Panc1 (cell line): ENCODE data around the gene GCNT4. TPM values are rescaled to one million over a fixed set of nuclear protein-coding genes. Genes with fewer than 3 reads are reported as not detected.

Experiments used
- ATAC-seq: fragments of 200-7000 bp; cut with Tn5 transposase; 2 replicates; pipeline ENCODE4 v1.9.1; 2020; ENCODE audit warnings: mild to moderate bottlenecking, moderate library complexity
- BruUV-seq: library from RNA; stranded (reverse); fragments of 400-500 nt; replicated peaks from 2 replicates; lab custom pipeline; 2021; lab: Mats Ljungman, UMichigan
- CTCF ChIA-PET: fragments of 300-600 bp; sonication (Branson Sonifier 250); formaldehyde crosslinking; loops from one replicate; lab custom pipeline; 2022; ENCODE audit warnings: antibody characterized with exemption; lab: Charles Lee
- POLR2A ChIA-PET: fragments of 300-600 bp; sonication (Branson Sonifier 250); formaldehyde crosslinking; loops from one replicate; lab custom pipeline; 2022; ENCODE audit warnings: antibody characterized with exemption; lab: Charles Lee
- DNase-seq: peaks from one replicate; pipeline ENCODE4 v3.0.0-alpha.2; 2010; ENCODE audit warnings: low read depth, low spot score
- H3K27ac ChIP-seq: 2 replicates; pipeline ENCODE4 v1.5.1; 2011; ENCODE audit warnings: mild to moderate bottlenecking, low read length, inconsistent platforms
- H3K27me3 ChIP-seq: fragments of 200-500 bp; sonication (Bioruptor generic); 2 replicates; pipeline ENCODE4 v1.6.0; 2014; ENCODE audit warnings: low read length, inconsistent platforms; ENCODE audit not compliant: control insufficient read depth, insufficient read depth
- H3K36me3 ChIP-seq: fragments of 200-500 bp; sonication (Bioruptor generic); 2 replicates; pipeline ENCODE4 v1.5.1; 2014; ENCODE audit warnings: inconsistent platforms, mild to moderate bottlenecking, low read length, moderate library complexity; ENCODE audit not compliant: control insufficient read depth, insufficient read depth
- H3K4me1 ChIP-seq: 2 replicates; pipeline ENCODE4 v1.5.1; 2011; ENCODE audit warnings: inconsistent platforms, mild to moderate bottlenecking, low read length, moderate library complexity; ENCODE audit not compliant: control insufficient read depth, insufficient read depth
- H3K4me3 ChIP-seq, 2 experiments: 2 replicates each; pipeline ENCODE4 v1.5.1; 2011 to 2012; ENCODE audit warnings: low read depth in 2 of 2, low read length in 2 of 2, mild to moderate bottlenecking in 2 of 2, inconsistent platforms in 1 of 2, moderate library complexity in 1 of 2
- H3K9me3 ChIP-seq: fragments of 200-500 bp; sonication (Bioruptor generic); 2 replicates; pipeline ENCODE4 v1.5.1; 2014; ENCODE audit warnings: low read depth, mild to moderate bottlenecking, inconsistent platforms, low read length, moderate library complexity; ENCODE audit not compliant: control insufficient read depth, insufficient read depth
- CTCF ChIP-seq: fragments of 450-650 bp; IDR thresholded peaks from 2 replicates; pipeline ENCODE4 v1.5.1; 2017; ENCODE audit warnings: mild to moderate bottlenecking
- POLR2AphosphoS5 ChIP-seq: IDR thresholded peaks from 2 replicates; pipeline ENCODE4 v1.6.1; 2012; ENCODE audit warnings: mild to moderate bottlenecking, low read depth, low read length, moderate library complexity
- REST ChIP-seq, 2 experiments: IDR thresholded peaks; 2 replicates each; pipeline ENCODE4 v1.6.1; 2011 to 2012; ENCODE audit warnings: low read depth in 2 of 2, control low read depth in 1 of 2, low read length in 1 of 2, mild to moderate bottlenecking in 1 of 2, moderate library complexity in 1 of 2; ENCODE audit not compliant: insufficient read depth in 1 of 2
- SIN3A ChIP-seq: IDR thresholded peaks from 2 replicates; pipeline ENCODE4 v1.6.1; 2012; ENCODE audit warnings: low read depth, mild to moderate bottlenecking, low read length, moderate library complexity, borderline replicate concordance; ENCODE audit not compliant: insufficient read depth
- TCF7L2 ChIP-seq: IDR thresholded peaks from 2 replicates; pipeline ENCODE4 v1.6.1; 2011; ENCODE audit warnings: mild to moderate bottlenecking, low read depth, low read length, inconsistent platforms
- in situ Hi-C: cut with HindIII; loops from 2 replicates; pipeline ENCODE4 v1.10.0; 2016; ENCODE audit warnings: low sequenced_read_pairs, low pct_unique_long_range_greater_than_20kb
- intact Hi-C: fragments of 100-400 bp; cut with micrococcal nuclease; formaldehyde crosslinking; loops from one replicate; pipeline ENCODE4 v1.10.0; 2022; ENCODE audit not compliant: unreplicated experiment
- total RNA-seq: library from RNA; stranded (reverse); gene quantifications from one replicate; pipeline ENCODE4 v1.2.1, GENCODE V29; 2021; ENCODE audit not compliant: unreplicated experiment

Gene GCNT4
- total RNA-seq, 1 experiment from 2014 or later: 0.33 TPM

- Histone ChIP-seq H3K36me3 (no peaks in the 10 kb centered on the region), H3K27me3 (peaks cover 2% of the 10 kb centered on the region; the same call in 1 of the 2 replicates), H3K9me3 (no peaks in the 10 kb centered on the region), H3K27ac (no peak overlapping the region), H3K4me1 (no peaks in the 10 kb centered on the region), H3K4me3 (no peak overlapping the region)
- DNase-seq: no peak
- no TSS peak for BruUV-seq
- in situ Hi-C loops (no loop called here), intact Hi-C loops (no loop called here)
- ChIA-PET POLR2A (no interaction called here), CTCF (no interaction called here)
- TF ChIP-seq SIN3A (no peak), REST (IDR thresholded peaks at IDR 0.05; ENCODE audit: insufficient read depth in 1 of 2, low read depth in 2 of 2, low read length in 1 of 2) (no peak), POLR2AphosphoS5 (no peak), CTCF (no peak), TCF7L2 (no peak)
- no peak for ATAC-seq
These were observed 18.7 kb upstream of the GCNT4 start for GRCh38 chr5:75071100-75071499.

- ATAC-seq (no peak), DNase-seq (no peak)
- no peaks in the 10 kb centered on the region for H3K36me3 ChIP-seq
- H3K4me3 ChIP-seq: no peak overlapping the region
- intact Hi-C loops (no loop called here), in situ Hi-C loops (no loop called here)
- TF ChIP-seq SIN3A: no peak
- TF ChIP-seq REST (IDR thresholded peaks at IDR 0.05; ENCODE audit: insufficient read depth in 1 of 2, low read depth in 2 of 2, low read length in 1 of 2): no peak
- no peak for TF ChIP-seq TCF7L2
- no peak for TF ChIP-seq POLR2AphosphoS5
- TF ChIP-seq CTCF: no peak
- H3K9me3 ChIP-seq: no peaks in the 10 kb centered on the region
- peaks cover 2% of the 10 kb centered on the region; the same call in 1 of the 2 replicates for H3K27me3 ChIP-seq
- no peak overlapping the region for H3K27ac ChIP-seq
- CTCF ChIA-PET: no interaction called here
- H3K4me1 ChIP-seq: no peaks in the 10 kb centered on the region
- BruUV-seq: no TSS peak
- POLR2A ChIA-PET: no interaction called here
These were observed 15.1 kb upstream of the GCNT4 start for GRCh38 chr5:75067434-75067833.
